ENCODE data around the gene WBP2NL. TPM values are rescaled to one million over a fixed set of nuclear protein-coding genes. Genes with fewer than 3 reads are reported as not detected.
"Not testable (repeated sequence)": the region's sequence is repeated elsewhere in the genome, so short reads cannot be mapped to it uniquely, and the experiment has no call there.

Gene WBP2NL
- total RNA-seq, result 1 to 10 TPM; 1.3 to 5.1 (median 2.7) TPM

DNA sequence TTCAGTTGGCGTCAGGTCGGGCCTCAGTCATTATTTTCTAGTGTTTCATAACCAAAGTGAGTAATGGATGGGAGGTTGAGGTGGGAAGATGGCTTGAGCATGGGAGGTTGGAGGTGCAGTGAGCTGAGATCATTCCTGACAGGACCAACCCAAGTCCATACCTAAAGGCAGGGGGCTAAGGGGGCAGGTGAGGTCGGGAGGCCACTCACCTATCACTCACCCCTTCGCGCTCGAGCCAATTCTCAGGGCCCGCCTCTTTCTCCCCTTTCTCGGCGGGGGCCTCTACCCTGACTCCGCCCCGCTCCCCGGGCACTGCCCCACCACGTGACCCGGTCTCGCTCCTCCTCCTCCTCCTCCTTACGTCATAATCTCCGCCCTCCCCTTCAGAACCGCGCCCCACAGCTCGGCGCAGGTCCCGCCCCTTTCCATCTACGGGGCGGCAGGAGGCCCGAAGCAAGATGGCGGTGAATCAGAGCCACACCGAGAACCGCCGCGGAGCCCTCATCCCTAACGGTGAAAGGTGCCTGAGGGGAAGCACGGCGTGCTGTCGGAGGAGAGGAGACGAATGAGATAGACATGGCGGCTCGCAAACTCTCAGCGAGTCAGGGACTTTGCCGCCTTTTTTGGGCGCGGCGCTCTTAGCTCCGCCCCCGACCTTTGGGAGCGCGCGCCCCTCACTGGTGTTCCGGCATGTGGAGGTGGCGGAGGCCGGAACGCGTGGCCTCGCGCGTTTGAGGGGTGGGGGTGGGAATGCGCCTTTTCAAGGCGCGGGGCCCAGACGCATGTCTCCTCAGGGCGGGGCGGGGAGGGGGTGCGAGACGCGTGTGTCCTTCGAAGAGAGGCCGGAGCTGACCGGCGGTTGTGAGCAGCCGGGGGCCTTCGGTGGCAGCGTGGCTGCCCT, at the start of gene WBP2NL:
TSS of gene WBP2NL (plus strand) at position 428 of the 901 bp plus-strand sequence. CDS start at position 459, 31 bp downstream.
- H3K4me1 ChIP-seq, result peaks cover 0 to 7% of the 10 kb centered on the region in 2 donors
- no peaks in the 10 kb centered on the region for H3K27me3 ChIP-seq
- no peaks in the 10 kb centered on the region for H3K9me3 ChIP-seq
- 43 to 45% methylated on average over 56 to 64 of the region's 71 CpGs for WGBS, 2 donors
- intact Hi-C loops (cut with DNase I), result no loop called here
- TF ChIP-seq POLR2A (IDR thresholded peaks at IDR 0.05) (peak in 1 of 2 donors; percentile 68), CTCF (IDR thresholded peaks at IDR 0.05) (no peak)
- peak within 1 kb of the TSS in 2 of 3 donors; percentile 52 to 54 for H3K27ac ChIP-seq
- DNase-seq, result peak; percentile 82 to 85
- H3K4me3 ChIP-seq (replicated peaks in 1 of 3), result peak within 1 kb of the TSS in 2 of 3 donors; percentile 12 to 32
- H3K36me3 ChIP-seq, result no peaks in the 10 kb centered on the region

DNA sequence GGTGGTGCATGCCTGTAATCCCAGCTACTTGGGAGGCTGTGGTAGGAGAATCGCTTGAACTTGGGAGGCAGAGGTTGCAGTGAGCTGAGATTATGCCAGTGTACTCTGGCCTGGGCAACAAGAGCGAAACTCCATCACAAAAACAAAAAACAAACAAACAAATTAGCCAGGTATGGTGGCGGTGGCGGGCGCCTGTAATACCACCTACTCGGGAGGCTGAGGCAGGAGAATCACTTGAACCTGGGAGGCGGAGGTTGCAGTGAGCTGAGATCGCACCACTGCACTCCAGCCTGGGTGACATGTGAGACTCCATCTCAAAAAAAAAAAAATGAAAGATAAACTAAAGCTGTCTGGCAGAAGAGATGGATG, 49.7 kb upstream of the WBP2NL start:
- not testable (repeated sequence) for H3K36me3 ChIP-seq; H3K9me3 ChIP-seq; H3K27me3 ChIP-seq; DNase-seq; H3K27ac ChIP-seq; H3K4me3 ChIP-seq (replicated peaks in 1 of 3)
- WGBS, 2 donors, result 88% methylated on average over 8 of the region's 8 CpGs
- intact Hi-C loops (cut with DNase I), result loop anchor here (5.0 kb wide), 1 partner anchor 117 kb away; the partner anchor contains the start of gene SREBF2
- H3K4me1 ChIP-seq, result peaks cover 5 to 13% of the 10 kb centered on the region in 2 donors

DNA sequence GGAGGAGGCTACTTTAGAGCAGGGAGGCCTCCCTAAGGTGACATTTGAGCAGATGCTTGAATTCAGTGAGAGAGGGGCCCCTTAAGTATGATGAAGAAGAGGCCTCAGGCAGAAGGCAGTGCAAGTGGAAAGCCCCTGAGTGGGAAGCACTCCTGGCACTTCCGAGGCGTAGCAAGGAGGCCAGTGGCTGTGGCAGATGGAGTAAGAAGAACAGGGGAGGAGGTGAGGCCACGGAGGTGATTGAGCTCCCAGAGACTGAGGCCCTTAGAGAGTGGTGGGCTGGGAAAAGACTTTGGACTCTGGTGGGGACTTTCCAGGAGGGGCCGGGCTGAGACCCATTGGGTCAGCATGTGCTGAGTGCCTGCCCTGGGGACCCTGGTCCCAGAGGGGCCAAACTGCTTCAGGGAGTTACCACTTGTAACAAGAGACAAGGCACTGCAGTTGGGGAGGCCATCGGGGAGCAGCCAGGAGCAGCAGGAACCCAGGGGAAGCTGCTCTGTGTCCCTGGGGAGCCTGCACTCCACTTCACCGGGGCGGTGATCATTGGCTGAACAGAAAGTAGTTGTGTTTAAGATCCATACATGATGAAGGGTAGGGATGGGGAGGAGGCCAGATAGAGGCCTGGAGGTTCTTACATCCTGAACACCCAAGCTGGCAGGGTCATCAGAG, 49.2 kb upstream of the WBP2NL start:
- no peak for TF ChIP-seq POLR2A (IDR thresholded peaks at IDR 0.05)
- TF ChIP-seq CTCF (IDR thresholded peaks at IDR 0.05), result no peak
- intact Hi-C loops (cut with DNase I), result loop anchor here (5.0 kb wide), 1 partner anchor 117 kb away; the partner anchor contains the start of gene SREBF2

GRCh38 chr22:41951898-41952474, 46.6 kb upstream of the WBP2NL start, which contains the start of gene SMIM45:
SMIM45 (plus strand) TSS chr22:41952150.
- Histone ChIP-seq H3K27me3 (no peaks in the 10 kb centered on the region), H3K9me3 (no peaks in the 10 kb centered on the region), H3K27ac (no peak within 1 kb of the TSS), H3K36me3 (no peaks in the 10 kb centered on the region), H3K4me3 (replicated peaks in 1 of 3) (no peak within 1 kb of the TSS), H3K4me1 (peaks cover 0 to 3% of the 10 kb centered on the region in 2 donors)
- no peak for DNase-seq
- 69 to 74% methylated on average over 11 to 15 of the region's 16 CpGs for WGBS, 2 donors
- intact Hi-C loops (cut with DNase I), result loop anchor here (10.0 kb wide), 1 partner anchor 123 kb away; the partner anchor contains the start of genes NAGA, PHETA2 and SMDT1
- no peak for TF ChIP-seq CTCF (IDR thresholded peaks at IDR 0.05)

More for the DNA sequence above, 49.2 kb upstream of the WBP2NL start:
- DNase-seq, result no peak
- Histone ChIP-seq H3K9me3 (no peaks in the 10 kb centered on the region), H3K36me3 (no peaks in the 10 kb centered on the region), H3K4me3 (replicated peaks in 1 of 3) (no peak overlapping the region), H3K4me1 (peaks cover 5 to 13% of the 10 kb centered on the region in 2 donors), H3K27ac (no peak overlapping the region), H3K27me3 (no peaks in the 10 kb centered on the region)
- WGBS, 2 donors, result 65% methylated on average over 4 to 7 of the region's 7 CpGs

DNA sequence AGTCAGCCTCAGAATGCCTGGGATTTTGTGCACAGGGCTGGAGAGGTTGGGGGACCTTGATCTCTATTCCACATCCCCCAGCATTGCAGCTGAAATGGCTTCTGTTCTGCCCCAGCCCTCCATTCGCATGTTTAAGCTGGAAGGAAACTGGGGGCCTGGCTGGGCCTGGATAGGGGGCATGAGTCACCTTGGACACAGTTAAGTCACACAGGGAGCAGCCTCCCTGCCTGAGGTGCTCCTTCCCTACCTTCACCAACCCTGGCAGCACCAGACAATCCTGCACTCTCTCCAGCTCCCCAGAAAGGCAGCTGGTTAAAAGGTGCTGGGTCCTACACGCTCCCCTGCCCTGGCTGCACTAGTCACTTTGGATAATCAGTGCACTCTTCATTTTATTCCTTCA, 45.9 kb upstream of the WBP2NL start:
- intact Hi-C loops (cut with DNase I), result loop anchor here (10.0 kb wide), 1 partner anchor 122 kb away; the partner anchor contains the start of genes NAGA, PHETA2 and SMDT1
- Histone ChIP-seq H3K27ac (no peak overlapping the region), H3K4me1 (peaks cover 0 to 4% of the 10 kb centered on the region in 2 donors), H3K9me3 (no peaks in the 10 kb centered on the region), H3K36me3 (no peaks in the 10 kb centered on the region), H3K27me3 (no peaks in the 10 kb centered on the region), H3K4me3 (replicated peaks in 1 of 3) (no peak overlapping the region)
- TF ChIP-seq CTCF (IDR thresholded peaks at IDR 0.05), result no peak
- TF ChIP-seq POLR2A (IDR thresholded peaks at IDR 0.05), result no peak
- 90% methylated on average over 2 of the region's 2 CpGs for WGBS, 2 donors
- DNase-seq, result no peak

Data from thyroid gland (tissue), 4 donors.